ENCODE results near the gene SNRK.

Gene SNRK

DNA sequence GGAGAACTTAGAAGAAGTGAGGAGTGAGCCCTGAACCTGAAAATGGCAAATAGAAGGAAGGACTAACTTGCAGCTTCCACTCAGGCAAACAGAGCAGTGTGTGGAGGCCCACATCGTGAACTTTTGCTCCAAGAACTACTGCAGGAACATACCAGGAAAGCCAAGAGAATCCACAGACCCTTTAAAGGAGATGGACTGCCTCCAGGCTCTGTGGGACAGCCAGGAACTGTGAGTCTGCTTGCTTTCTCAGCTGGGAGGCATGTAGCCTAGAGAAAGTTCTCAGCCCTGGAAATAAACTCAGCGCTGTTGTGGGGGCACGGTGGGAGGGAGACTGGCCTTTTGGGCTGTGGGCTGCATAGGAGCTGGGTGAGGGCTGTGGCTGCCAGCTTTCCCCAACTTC is 93.0 kb downstream of the SNRK start:
- no peak overlapping the region for H3K4me3 ChIP-seq (ENCODE audit: control insufficient read depth, low read depth, low read length)
- DNase-seq (ENCODE audit: low read depth), result peak; percentile 64
- TF ChIP-seq, protein P1, sequence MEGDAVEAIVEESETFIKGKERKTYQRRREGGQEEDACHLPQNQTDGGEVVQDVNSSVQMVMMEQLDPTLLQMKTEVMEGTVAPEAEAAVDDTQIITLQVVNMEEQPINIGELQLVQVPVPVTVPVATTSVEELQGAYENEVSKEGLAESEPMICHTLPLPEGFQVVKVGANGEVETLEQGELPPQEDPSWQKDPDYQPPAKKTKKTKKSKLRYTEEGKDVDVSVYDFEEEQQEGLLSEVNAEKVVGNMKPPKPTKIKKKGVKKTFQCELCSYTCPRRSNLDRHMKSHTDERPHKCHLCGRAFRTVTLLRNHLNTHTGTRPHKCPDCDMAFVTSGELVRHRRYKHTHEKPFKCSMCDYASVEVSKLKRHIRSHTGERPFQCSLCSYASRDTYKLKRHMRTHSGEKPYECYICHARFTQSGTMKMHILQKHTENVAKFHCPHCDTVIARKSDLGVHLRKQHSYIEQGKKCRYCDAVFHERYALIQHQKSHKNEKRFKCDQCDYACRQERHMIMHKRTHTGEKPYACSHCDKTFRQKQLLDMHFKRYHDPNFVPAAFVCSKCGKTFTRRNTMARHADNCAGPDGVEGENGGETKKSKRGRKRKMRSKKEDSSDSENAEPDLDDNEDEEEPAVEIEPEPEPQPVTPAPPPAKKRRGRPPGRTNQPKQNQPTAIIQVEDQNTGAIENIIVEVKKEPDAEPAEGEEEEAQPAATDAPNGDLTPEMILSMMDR (conservative IDR thresholded peaks at IDR 0.05; ENCODE audit: control insufficient read depth, insufficient read depth, low read depth, low read length), result no peak

DNA sequence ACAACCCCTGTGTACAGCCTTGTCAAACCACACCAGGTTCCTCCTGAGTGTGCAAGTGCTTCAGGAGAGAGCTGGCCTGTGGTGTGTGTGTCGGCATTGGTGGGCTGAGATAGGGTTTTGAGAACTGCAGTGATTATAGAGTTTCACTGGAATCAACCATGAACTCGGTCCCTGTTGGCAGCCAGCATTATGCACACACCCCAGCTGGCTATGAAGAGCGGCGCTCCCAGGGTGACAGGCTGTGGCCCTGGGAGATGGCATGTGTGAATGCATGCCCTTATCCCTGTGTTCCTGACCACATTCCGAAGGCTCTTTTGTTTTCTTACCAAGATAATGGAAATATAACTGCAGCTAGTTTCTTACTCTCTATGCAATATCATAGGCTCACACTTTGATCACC is 101.8 kb downstream of the SNRK start:
- DNase-seq (ENCODE audit: low read depth), result no peak
- TF ChIP-seq, protein P1 (conservative IDR thresholded peaks at IDR 0.05; ENCODE audit: control insufficient read depth, insufficient read depth, low read depth, low read length), result no peak
- H3K4me3 ChIP-seq (ENCODE audit: control insufficient read depth, low read depth, low read length), result no peak overlapping the region

DNA sequence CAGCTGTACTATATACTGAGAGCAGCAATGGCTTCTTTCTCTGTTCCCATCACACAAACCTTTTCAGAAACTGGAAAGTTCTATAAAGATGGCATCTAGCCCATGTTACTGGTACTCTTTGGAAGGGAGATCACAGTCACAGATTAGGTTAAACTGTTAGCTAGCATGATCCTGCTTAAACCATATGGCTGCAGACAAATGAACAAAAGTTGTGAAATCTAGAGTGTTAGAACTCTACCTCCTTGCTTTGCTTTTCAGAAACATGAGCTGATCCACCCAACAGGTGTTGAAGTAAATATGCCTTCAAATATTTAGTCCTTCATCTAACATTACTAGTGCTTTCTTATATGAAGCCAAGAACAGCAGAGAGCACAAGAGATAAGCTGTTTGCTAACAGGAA is 102.6 kb downstream of the SNRK start:
- H3K4me3 ChIP-seq (ENCODE audit: control insufficient read depth, low read depth, low read length), result no peak overlapping the region
- TF ChIP-seq, protein P1 (conservative IDR thresholded peaks at IDR 0.05; ENCODE audit: control insufficient read depth, insufficient read depth, low read depth, low read length), result no peak
- DNase-seq (ENCODE audit: low read depth), result no peak

DNA sequence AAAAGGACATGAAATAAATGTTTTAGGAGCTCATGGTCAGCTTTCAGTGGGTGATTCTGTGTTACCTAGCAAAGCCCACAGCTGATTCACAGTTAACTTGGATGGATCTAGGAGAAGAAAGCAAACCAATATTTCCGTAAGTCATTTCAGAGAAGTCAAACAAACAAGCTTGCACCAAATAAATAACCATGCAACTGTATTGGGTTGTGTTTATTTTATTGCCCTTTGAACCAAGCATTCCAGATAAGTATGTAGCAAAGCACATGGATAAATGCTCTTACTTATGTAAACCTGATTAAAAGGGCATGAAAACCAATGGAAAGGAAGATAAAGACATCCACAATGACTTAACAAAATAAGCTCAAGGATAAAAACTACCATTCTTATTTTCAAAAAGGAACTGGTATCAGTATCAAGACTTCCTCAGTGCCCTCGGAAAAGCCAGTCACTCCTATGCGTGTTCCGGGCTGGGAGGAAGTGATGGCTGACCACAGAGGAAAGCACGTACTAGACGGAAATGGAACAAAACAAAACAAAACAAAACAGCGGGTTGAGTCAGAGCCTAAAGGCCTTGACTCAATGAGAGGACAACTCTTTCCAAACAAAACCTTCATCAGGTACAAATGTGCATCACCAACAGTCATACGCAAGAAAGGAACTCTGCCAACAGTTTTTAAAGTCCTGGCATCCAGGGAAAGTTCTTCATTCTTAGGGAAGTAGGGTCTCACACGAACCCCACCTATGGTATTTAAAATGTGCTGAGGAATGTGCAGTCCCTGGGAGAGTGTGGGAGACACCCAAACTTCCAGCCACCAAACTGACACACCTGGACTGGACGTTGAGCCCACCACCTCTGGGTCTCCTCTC is 103.3 kb downstream of the SNRK start:
- no peak overlapping the region for H3K4me3 ChIP-seq (ENCODE audit: control insufficient read depth, low read depth, low read length)
- TF ChIP-seq, protein P1 (conservative IDR thresholded peaks at IDR 0.05; ENCODE audit: control insufficient read depth, insufficient read depth, low read depth, low read length), result no peak
- peak; percentile 81 for DNase-seq (ENCODE audit: low read depth)

DNA sequence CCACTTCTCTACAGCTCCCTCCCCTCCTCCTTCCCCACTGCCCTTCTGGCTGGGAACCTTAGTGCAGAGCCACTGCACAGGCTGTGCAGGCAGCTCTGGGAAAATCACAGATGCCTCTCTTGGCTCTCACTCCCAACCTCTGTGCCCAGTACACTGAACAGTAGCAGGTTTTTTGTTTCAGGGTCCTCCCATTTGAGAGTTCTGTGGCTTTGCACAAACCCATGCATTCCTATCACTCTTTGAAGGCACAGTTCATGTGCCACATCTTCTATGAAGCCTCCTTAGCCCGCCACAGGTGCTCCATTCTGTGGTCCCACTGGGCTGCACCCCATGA is 103.9 kb downstream of the SNRK start:
- DNase-seq (ENCODE audit: low read depth), result no peak
- TF ChIP-seq, protein P1 (conservative IDR thresholded peaks at IDR 0.05; ENCODE audit: control insufficient read depth, insufficient read depth, low read depth, low read length), result no peak
- H3K4me3 ChIP-seq (ENCODE audit: control insufficient read depth, low read depth, low read length), result no peak overlapping the region

DNA sequence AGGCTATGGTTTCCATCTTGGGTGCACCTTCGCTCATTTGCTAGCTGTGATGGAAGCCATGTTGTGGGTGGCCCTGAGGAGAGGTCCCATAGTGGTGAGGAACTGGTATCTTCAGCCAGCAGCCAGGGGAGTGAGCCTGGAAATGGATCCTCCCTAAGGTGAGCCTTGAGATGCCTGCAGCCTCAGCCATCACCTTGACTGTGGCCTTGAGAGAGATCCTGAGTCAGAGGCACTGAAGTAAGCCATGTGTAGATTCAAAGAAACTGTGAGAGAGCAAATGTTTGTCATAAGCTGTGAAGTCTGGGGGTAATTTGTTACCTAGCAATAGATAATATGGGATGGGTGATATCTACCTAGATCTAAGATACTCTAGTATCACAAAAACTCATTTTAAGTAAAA is 105.3 kb downstream of the SNRK start:
- no peak overlapping the region for H3K4me3 ChIP-seq (ENCODE audit: control insufficient read depth, low read depth, low read length)
- no peak for DNase-seq (ENCODE audit: low read depth)
- TF ChIP-seq, protein P1 (conservative IDR thresholded peaks at IDR 0.05; ENCODE audit: control insufficient read depth, insufficient read depth, low read depth, low read length), result no peak

Data from fibroblast of mammary gland (primary cell).